Activated naive CD4-positive, alpha-beta T cell treated with anti-CD3 and anti-CD28 coated beads, Interleukin-2, amount 10 ng/mL, durations not matched to agents 7 days and 5 days (primary cell): Measurements from ENCODE around the gene ZSWIM7.

ENCODE experiments used
- CTCF ChIA-PET: fragments of 350-600 bp; sonication (Branson Sonifier 250); formaldehyde crosslinking; loops from one replicate; lab custom pipeline; 2021; ENCODE audit warnings: antibody characterized with exemption; lab: Charles Lee
- DNase-seq: peaks from one replicate; pipeline ENCODE4 v3.0.0-alpha.2; 2020
- H3K27ac Mint-ChIP-seq: one replicate; pipeline ENCODE4 v1.8.0; 2021; ENCODE audit warnings: mild to moderate bottlenecking, moderate library complexity, mixed read lengths
- H3K27me3 Mint-ChIP-seq: one replicate; pipeline ENCODE4 v1.8.0; 2021; ENCODE audit warnings: mild to moderate bottlenecking, mixed read lengths
- H3K36me3 Mint-ChIP-seq: one replicate; pipeline ENCODE4 v1.8.0; 2021; ENCODE audit warnings: mixed read lengths
- H3K4me1 Mint-ChIP-seq: one replicate; pipeline ENCODE4 v1.8.0; 2021; ENCODE audit warnings: mixed read lengths
- H3K4me3 Mint-ChIP-seq: one replicate; pipeline ENCODE4 v1.8.0; 2021; ENCODE audit warnings: mild to moderate bottlenecking, moderate library complexity, mixed read lengths
- H3K9me3 Mint-ChIP-seq: one replicate; pipeline ENCODE4 v1.8.0; 2021; ENCODE audit warnings: mixed read lengths

ZSWIM7 gene, protein sequence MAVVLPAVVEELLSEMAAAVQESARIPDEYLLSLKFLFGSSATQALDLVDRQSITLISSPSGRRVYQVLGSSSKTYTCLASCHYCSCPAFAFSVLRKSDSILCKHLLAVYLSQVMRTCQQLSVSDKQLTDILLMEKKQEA

DNA sequence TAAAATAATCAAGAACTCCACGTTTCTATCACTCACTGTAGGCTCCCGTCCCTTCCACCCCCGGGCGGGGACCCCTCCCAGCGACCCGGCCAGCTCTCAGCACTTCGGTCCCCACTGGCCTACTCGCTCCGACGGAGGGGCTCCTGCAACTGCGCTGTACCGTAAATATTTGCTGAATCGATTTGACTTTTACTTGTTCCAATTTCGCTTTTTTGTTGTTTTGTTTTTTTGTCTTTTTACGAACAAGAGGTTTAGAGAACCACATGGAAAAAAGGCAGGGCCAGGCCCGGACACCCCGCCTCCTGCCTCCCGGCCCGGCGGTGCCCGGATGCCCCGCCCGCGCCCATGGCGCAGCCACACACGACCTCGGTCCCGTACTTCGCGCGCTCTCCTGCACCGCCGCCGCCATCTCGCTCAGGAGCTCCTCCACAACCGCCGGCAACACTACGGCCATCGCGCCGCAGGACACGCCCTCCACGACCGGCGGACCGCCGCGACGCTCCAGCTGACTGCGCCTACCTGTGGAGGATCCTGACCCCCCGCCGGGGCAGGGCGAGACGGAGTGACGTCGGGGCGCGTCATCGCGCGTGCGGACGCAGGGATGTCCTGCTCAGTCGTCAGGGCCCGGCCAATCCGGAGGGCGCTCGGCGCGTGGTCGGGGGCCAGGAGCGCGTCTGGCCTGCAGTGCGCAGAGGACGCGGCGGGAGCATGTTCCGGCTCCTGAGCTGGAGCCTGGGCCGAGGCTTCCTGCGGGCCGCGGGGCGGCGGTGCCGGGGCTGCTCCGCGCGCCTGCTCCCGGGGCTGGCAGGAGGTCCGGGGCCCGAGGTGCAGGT lies at the start of gene ZSWIM7, which contains the start of gene TTC19:
Gene ZSWIM7 (minus strand): TSS at position 564 of the 833 bp plus-strand sequence. CDS start 110 bp downstream, at position 454.
Gene TTC19 (plus strand): TSS at position 684 of the 833 bp plus-strand sequence. CDS start 25 bp downstream, at position 709.
- CTCF ChIA-PET = interaction anchor here (0.7 to 2.7 kb wide), 6 partner anchors 29 to 501 kb away, joined by 3 to 14 read pairs (median 7); partner anchors contain the start of gene ADORA2B
- Mint-ChIP-seq H3K27ac (peak within 1 kb of the TSS; percentile 98), H3K4me3 (peak within 1 kb of the TSS; percentile 89), H3K36me3 (peaks cover 36% of the 10 kb centered on the region), H3K4me1 (peaks cover 41% of the 10 kb centered on the region), H3K9me3 (no peaks in the 10 kb centered on the region), H3K27me3 (no peaks in the 10 kb centered on the region)
- DNase-seq = peak; percentile 96

- Mint-ChIP-seq H3K4me1 (peaks cover 3% of the 10 kb centered on the region), H3K9me3 (no peaks in the 10 kb centered on the region), H3K4me3 (no peak overlapping the region), H3K27me3 (no peaks in the 10 kb centered on the region), H3K36me3 (peaks cover 56% of the 10 kb centered on the region), H3K27ac (no peak overlapping the region)
- DNase-seq = no peak
- CTCF ChIA-PET = no interaction called here
These were observed 49.4 kb upstream of the ZSWIM7 start for GRCh38 chr17:16048811-16049449.

GRCh38 chr17:16046966-16047365 lies 47.5 kb upstream of the ZSWIM7 start:
- no peak overlapping the region for H3K27ac Mint-ChIP-seq
- CTCF ChIA-PET = interaction anchor here (1.3 kb wide), 1 partner anchor 13 kb away, joined by 3 read pairs; no protein-coding TSS in a partner anchor
- no peak overlapping the region for H3K4me3 Mint-ChIP-seq

GRCh38 chr17:16044487-16044886 lies 45.0 kb upstream of the ZSWIM7 start:
- Mint-ChIP-seq H3K4me1 (peaks cover 3% of the 10 kb centered on the region), H3K27me3 (no peaks in the 10 kb centered on the region), H3K9me3 (no peaks in the 10 kb centered on the region), H3K36me3 (peaks cover 62% of the 10 kb centered on the region), H3K27ac (no peak overlapping the region), H3K4me3 (no peak overlapping the region)
- DNase-seq = no peak
- CTCF ChIA-PET = no interaction called here

More at GRCh38 chr17:16046966-16047365, 47.5 kb upstream of the ZSWIM7 start:
- Mint-ChIP-seq H3K4me1 (peaks cover 3% of the 10 kb centered on the region), H3K9me3 (no peaks in the 10 kb centered on the region), H3K36me3 (peaks cover 56% of the 10 kb centered on the region), H3K27me3 (no peaks in the 10 kb centered on the region)
- DNase-seq = no peak

GRCh38 chr17:16040710-16041251 lies 41.3 kb upstream of the ZSWIM7 start:
- CTCF ChIA-PET = no interaction called here
- DNase-seq = no peak

DNA sequence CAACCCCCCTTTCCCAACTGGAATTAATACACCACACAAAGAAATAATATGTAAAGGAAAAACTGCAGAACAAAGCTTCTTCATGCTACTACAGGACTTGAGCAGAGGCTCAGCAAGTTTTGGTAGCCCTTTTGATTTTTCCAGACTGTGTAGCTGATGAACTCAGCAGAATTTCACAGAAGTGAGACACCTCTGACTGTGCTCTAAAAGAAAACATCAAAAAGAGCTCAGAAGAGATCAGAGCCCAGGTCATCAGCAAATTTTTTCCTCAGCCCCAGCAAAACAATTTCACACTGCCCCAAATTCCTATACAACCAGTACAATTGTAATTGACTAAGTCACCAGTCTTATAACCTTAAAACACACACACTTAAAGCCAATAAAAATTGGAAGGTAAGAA lies 38.1 kb upstream of the ZSWIM7 start:
- CTCF ChIA-PET = no interaction called here
- DNase-seq = no peak
- Mint-ChIP-seq H3K4me3 (no peak overlapping the region), H3K36me3 (peaks cover 73% of the 10 kb centered on the region), H3K9me3 (no peaks in the 10 kb centered on the region), H3K27ac (no peak overlapping the region), H3K27me3 (no peaks in the 10 kb centered on the region), H3K4me1 (peaks cover 8% of the 10 kb centered on the region)

More at GRCh38 chr17:16040710-16041251, 41.3 kb upstream of the ZSWIM7 start:
- H3K36me3 Mint-ChIP-seq = peaks cover 72% of the 10 kb centered on the region
- no peak overlapping the region for H3K27ac Mint-ChIP-seq
- no peaks in the 10 kb centered on the region for H3K27me3 Mint-ChIP-seq
- no peak overlapping the region for H3K4me3 Mint-ChIP-seq
- no peaks in the 10 kb centered on the region for H3K9me3 Mint-ChIP-seq
- no peaks in the 10 kb centered on the region for H3K4me1 Mint-ChIP-seq

GRCh38 chr17:16036261-16036660 lies 36.8 kb upstream of the ZSWIM7 start:
- Mint-ChIP-seq H3K4me3 (no peak overlapping the region), H3K27ac (no peak overlapping the region)

DNA sequence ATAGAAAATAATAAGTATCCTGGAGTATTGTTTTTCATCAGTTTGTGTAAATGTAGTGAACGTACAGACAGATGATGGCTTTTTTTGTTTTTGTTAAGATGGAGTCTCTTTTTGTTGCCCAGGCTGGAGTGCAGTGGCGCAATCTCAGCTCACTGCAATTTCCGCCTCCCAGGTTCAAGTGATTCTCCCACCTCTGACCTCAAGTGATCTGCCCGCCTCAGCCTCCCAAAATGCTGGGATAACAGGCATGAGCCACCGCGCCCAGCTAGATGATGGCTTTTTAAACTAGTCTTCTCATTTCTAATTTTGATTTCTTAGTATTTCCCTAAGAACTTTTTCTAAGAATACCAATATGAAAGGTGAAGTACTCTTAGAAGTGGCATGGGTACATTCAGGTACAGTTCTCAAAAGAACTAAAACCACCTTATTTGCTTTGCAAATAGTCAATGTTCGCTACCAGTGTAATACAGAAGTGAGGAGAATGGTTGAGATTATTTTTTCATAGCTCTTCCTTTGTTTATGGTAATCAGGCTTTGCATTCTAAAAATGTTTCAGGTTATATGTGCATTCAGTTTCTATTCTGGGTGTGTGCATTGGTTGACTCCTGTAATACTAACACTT lies 34.3 kb upstream of the ZSWIM7 start:
- Mint-ChIP-seq H3K36me3 (peaks cover 74% of the 10 kb centered on the region), H3K27me3 (no peaks in the 10 kb centered on the region), H3K9me3 (no peaks in the 10 kb centered on the region), H3K4me3 (no peak overlapping the region), H3K27ac (no peak overlapping the region), H3K4me1 (peaks cover 8% of the 10 kb centered on the region)
- no peak for DNase-seq
- CTCF ChIA-PET = no interaction called here

More at GRCh38 chr17:16036261-16036660, 36.8 kb upstream of the ZSWIM7 start:
- peaks cover 72% of the 10 kb centered on the region for H3K36me3 Mint-ChIP-seq
- no peaks in the 10 kb centered on the region for H3K27me3 Mint-ChIP-seq
- H3K9me3 Mint-ChIP-seq = no peaks in the 10 kb centered on the region
- CTCF ChIA-PET = no interaction called here
- DNase-seq = no peak
- peaks cover 8% of the 10 kb centered on the region for H3K4me1 Mint-ChIP-seq

DNA sequence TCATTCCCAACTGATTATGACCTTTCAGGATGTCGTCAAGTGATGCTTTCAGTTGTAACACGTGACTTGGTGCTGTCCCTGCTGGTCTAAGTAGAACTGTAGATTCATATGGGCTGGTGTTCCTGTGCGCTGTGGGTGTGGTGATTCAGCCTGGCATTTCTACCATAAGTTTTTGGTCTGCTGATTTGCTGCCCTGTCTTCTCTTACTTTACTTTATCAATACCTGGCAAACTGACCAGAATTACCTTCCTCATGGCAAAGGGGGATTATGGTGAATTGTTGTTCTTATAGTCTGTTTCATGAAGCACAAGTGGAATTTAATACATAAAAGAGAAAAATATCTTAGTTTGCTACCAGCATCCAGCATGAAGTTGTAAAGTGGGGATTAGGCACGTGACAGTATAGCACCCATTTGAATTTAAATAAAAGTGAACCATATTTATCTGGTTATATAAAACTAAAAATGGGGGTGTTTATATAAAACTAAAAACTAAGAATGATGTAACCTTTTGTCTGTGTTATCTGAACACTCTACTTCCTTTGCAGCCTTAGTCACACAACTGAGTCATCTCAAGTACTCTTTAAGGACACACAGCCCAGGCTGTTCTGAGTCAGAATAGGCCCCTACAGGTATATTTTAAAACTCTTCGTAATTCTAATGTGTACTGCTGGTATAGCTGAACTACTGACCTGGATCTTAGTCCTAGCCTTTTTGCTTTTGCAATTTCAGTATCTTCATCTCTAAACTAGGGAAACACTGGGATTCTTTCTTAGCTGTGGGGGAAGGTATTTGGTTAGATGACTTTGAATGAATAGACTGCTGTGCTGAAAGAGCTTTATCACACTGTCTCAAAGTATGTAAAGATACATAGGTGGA lies 28.4 kb upstream of the ZSWIM7 start:
- CTCF ChIA-PET = no interaction called here
- DNase-seq = peak; percentile 25
- Mint-ChIP-seq H3K4me3 (no peak overlapping the region), H3K9me3 (no peaks in the 10 kb centered on the region), H3K4me1 (peaks cover 16% of the 10 kb centered on the region), H3K27me3 (no peaks in the 10 kb centered on the region), H3K36me3 (peaks cover 72% of the 10 kb centered on the region), H3K27ac (peak overlapping the region; percentile 86)

- CTCF ChIA-PET = no interaction called here
- H3K4me3 Mint-ChIP-seq = no peak overlapping the region
- peak overlapping the region; percentile 86 for H3K27ac Mint-ChIP-seq
- H3K36me3 Mint-ChIP-seq = peaks cover 63% of the 10 kb centered on the region
- DNase-seq = no peak
- no peaks in the 10 kb centered on the region for H3K27me3 Mint-ChIP-seq
- no peaks in the 10 kb centered on the region for H3K9me3 Mint-ChIP-seq
- H3K4me1 Mint-ChIP-seq = peaks cover 16% of the 10 kb centered on the region
These were observed 27.4 kb upstream of the ZSWIM7 start for GRCh38 chr17:16026895-16027294.

- H3K27me3 Mint-ChIP-seq = no peaks in the 10 kb centered on the region
- H3K4me1 Mint-ChIP-seq = peaks cover 16% of the 10 kb centered on the region
- no peak overlapping the region for H3K27ac Mint-ChIP-seq
- no peaks in the 10 kb centered on the region for H3K9me3 Mint-ChIP-seq
- no peak for DNase-seq
- CTCF ChIA-PET = interaction anchor here (1.0 kb wide), 1 partner anchor 35 kb away, joined by 3 read pairs; no protein-coding TSS in a partner anchor
- H3K4me3 Mint-ChIP-seq = no peak overlapping the region
- peaks cover 64% of the 10 kb centered on the region for H3K36me3 Mint-ChIP-seq
These were observed 25.7 kb upstream of the ZSWIM7 start for GRCh38 chr17:16025202-16025601.

- Mint-ChIP-seq H3K27ac (no peak overlapping the region), H3K27me3 (no peaks in the 10 kb centered on the region), H3K4me1 (peaks cover 16% of the 10 kb centered on the region), H3K9me3 (no peaks in the 10 kb centered on the region), H3K4me3 (no peak overlapping the region), H3K36me3 (peaks cover 61% of the 10 kb centered on the region)
- no peak for DNase-seq
- CTCF ChIA-PET = interaction anchor here (1.0 kb wide), 1 partner anchor 36 kb away, joined by 3 read pairs; no protein-coding TSS in a partner anchor
These were observed 24.4 kb upstream of the ZSWIM7 start for GRCh38 chr17:16023881-16024280.

DNA sequence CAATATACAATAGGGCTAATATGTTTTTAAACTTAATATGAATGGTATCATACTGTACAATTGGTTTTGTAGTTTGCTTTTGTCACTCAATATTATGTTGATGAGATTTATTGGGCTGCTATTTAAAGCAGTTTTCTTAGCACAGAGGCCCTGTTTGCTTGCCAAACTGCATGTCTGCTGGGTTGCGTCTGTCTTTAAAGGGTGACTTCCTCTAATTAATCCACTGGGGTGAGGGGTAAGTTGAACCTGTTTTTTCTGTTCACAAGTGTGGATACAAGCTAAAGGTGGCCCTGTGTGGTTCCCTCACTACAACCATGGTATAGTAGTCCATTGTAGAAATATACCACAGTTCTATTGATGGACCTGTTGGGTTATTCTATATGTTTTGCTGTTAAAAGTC lies 19.8 kb upstream of the ZSWIM7 start:
- no peak for DNase-seq
- Mint-ChIP-seq H3K4me1 (no peaks in the 10 kb centered on the region), H3K27ac (no peak overlapping the region), H3K4me3 (no peak overlapping the region), H3K9me3 (no peaks in the 10 kb centered on the region), H3K36me3 (peaks cover 45% of the 10 kb centered on the region), H3K27me3 (no peaks in the 10 kb centered on the region)
- CTCF ChIA-PET = no interaction called here
